Measurements from ENCODE around the gene SPCS1.

SPCS1 gene

DNA sequence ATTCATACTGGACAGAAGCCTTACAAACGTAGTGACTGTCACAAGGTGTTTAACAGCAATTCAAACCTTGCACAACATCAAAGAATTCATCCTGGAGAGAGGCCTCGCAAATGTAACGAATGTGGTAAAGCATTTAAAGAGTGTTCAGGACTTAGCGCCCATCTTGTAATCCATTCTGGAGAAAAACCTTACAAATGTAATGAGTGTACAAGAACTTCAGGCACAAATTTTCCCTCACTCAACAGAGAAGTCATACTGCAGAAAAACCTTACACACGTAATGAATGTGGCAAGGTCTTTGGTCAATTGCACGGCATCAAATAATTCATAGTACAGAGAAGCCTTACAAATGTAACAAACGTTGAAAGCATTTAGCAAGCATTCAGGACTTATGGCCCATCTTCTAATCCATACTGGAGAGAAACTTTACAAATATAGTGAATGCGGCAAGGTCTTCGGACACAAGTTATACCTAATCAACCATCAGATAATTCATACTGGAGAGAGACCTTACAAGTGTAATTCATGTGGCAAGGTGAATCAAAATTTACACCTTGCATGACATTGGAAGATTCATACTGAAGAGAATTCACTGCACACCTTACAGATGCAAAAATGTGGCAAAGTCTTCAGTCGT lies 27.5 kb downstream of the SPCS1 start:
- DNase-seq (ENCODE audit: low read depth), result no peak

DNA sequence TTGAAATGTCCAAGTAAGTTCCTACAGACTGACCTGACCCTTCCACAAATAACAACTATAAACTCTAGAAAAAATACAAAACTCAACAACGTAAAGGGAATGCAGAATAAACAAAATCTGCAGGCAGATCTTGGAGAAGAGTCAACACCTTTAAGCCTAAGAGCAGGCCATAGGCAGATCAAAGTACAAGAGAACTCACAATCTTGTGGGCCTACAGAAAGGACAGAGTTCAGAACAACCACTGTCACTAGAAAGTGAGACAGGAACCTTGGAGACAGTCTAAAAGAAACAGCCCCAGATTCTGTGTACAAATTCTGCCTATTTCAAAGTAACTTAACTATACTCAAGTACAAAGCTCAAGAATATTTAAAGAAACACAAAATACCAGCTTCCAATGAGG lies 33.8 kb downstream of the SPCS1 start:
- DNase-seq (ENCODE audit: low read depth), result no peak

- no peak for DNase-seq (ENCODE audit: low read depth)
Measured at GRCh38 chr3:52742418-52743041, 36.6 kb downstream of the SPCS1 start.

DNA sequence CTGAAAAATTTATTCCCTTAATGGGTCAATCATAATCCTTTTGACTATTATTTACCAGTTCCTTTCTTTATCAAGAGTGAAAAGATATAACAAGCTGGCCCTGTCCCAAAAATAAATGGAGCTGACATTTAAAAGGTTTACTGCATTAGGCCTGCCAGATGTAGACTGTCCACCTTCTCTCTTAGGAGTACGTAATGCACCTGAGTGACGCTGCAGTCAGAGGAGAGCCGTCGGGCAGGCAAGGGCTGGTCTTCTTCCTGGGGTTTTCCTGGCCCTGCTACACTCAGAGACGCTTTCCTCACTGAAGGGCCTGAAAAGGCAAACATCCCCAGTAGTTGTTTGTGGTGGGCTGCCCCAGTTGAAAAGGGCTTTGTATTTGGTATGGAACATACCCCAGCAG lies 37.2 kb downstream of the SPCS1 start:
- DNase-seq (ENCODE audit: low read depth), result no peak

DNA sequence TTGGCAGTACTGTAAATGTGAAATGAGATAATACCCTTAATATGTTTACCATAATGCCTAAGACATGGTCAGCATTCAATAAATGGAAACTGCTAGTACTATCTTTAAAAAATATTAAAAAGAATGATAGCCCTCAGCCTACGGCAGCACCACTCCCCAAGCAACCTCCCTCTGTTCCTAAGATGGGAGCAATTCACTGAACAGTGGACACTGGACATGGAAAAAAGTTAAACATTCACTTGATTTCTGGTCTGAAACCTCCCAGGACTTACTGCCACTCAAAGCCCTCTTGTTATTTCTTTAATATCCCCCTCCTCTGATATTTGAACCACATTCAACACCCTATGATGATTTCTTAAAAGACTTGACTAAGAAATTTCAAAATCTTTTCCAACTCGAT lies 37.8 kb downstream of the SPCS1 start:
- DNase-seq (ENCODE audit: low read depth), result no peak

DNA sequence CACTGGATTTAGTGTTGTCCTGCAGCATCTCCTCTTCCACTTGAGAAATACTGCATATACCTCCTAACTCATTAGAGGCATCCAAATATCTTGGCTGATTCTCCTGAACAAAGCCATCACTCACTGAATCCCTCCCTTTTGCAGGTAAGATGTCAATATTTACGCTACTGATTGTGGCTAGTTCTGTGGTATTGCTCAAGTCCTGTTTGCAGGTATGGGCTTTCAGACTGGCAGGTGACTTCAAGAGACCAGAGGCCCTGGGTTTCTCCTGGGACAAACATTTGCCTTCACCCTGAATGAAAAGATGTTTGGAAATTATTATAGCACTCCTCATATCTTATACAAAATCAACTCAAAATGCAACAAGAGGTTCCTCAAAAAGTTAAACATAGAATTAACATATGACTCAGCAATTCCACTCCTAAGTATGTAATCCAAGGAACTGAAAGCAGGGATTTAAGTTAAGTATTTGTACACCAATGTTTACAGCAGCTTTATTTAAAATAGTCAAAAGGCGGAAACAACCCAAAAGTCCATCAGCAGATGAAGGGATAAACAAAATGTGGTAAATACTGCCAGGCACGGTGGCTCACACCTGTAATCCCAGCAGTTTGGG lies 46.2 kb downstream of the SPCS1 start:
- DNase-seq (ENCODE audit: low read depth), result no peak

- no peak for DNase-seq (ENCODE audit: low read depth)
Measured at GRCh38 chr3:52754373-52754772, 48.5 kb downstream of the SPCS1 start.

DNA sequence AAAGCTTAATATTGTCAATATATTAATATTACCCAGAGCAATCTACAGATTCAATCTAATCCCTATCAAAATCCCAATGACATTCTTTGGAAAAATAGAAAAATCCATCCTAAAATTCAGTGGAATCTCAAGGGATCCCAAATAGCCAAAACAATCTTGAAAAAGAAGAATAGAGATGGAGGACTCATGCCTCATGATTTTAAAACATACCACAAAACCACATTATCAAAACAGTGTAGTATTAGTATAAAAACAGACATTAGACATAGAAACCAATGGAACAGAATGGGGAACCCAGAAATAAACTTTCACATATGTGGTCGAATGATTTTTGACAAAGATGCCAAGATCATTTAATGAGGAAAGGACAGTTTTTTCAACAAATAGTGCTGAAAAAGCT lies 50.2 kb downstream of the SPCS1 start:
- DNase-seq (ENCODE audit: low read depth), result no peak
